IPS-11a (cell line): Measurements from ENCODE around the gene C16orf87.
"Not testable (repeated sequence)": the region's sequence is repeated elsewhere in the genome, so short reads cannot be mapped to it uniquely, and the experiment has no call there.

Source experiments
- H3K4me3 ChIP-seq: one replicate; pipeline ENCODE4 v1.5.1; 2013; ENCODE audit warnings: low read depth, low read length, control low read depth

C16orf87 gene, protein sequence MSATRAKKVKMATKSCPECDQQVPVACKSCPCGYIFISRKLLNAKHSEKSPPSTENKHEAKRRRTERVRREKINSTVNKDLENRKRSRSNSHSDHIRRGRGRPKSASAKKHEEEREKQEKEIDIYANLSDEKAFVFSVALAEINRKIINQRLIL

GRCh38 chr16:46830902-46831647 is at the start of gene C16orf87:
Gene C16orf87 (minus strand): TSS chr16:46831180. CDS start chr16:46831149, 31 bp downstream.
- peak within 1 kb of the TSS; percentile 82 for H3K4me3 ChIP-seq

DNA sequence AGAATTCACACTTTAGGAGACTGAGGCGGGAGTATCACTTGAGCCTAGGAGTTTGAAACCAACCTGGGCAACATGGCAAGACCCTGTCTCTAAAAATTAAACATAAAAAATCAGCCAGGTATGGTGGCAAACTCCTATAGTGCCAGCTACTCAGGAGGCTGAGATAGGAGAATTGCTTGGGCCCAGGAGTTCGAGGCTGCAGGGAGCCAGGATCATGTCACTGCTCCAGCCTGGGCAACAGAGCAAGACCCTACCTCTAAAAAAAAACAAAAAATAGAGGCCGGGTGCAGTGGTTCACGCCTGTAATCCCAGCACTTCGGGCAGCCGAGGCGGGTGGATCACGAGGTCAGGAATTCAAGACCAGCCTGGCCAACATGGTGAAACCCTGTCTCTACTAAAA is 44.3 kb upstream of the C16orf87 start:
- no peak overlapping the region for H3K4me3 ChIP-seq

GRCh38 chr16:46873201-46873600 is 42.2 kb upstream of the C16orf87 start:
- no peak overlapping the region for H3K4me3 ChIP-seq

DNA sequence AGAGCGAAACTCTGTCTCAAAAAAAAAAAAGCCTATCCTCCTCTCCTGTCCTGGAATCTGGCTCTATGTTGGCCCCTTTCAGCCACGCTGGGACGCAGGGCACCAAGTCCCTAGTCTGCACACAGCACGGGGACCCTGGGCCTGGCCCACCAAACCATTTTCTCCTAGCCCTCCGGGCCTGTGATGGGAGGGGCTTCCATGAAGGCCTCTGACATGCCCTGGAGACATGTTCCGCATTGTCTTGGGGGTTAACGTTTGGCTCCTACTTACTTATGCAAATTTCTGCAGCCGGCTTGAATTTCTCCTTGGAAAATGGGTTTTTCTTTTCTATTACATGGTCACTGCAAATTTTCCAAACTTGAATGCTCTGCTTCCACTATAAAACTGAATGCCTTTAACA is 40.6 kb upstream of the C16orf87 start:
- no peak overlapping the region for H3K4me3 ChIP-seq

DNA sequence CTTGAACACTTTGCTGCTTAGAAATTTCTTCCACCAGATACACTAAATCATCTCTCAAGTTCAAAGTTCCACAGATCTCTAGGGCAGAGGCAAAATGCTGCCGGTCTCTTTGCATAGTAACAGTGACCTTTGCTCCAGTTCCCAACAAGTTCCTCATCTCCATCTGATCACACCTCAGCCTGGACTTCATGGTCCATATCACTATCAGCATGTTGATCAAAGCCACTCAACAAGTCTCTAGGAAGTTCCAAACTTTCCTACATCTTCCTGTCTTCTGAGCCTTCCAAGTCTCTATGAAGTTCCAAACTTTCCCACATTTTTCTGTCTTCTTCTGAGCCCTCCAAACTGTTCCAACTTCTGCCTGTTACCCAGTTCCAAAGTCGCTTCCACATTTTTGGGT is 37.9 kb upstream of the C16orf87 start:
- H3K4me3 ChIP-seq: not testable (repeated sequence)

GRCh38 chr16:46867486-46867885 is 36.5 kb upstream of the C16orf87 start:
- H3K4me3 ChIP-seq: not testable (repeated sequence)

DNA sequence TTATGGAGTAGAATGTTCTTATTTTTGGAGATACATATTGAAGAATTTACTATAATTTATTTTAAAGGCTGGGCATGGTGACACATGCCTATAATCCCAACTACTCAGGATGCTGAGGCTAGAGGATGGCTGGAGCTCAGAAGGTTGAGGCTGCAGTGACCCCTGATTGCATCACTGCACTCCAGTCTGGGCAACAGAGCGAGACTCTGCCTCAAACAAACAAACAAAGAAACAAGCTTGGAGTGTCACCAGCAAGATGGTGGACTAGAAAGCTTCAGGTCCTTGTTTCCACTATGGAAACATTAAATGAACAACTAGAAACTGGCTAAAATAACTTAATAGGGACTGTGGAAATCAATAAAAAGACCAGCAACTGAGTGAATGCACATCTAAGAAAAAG is 35.3 kb upstream of the C16orf87 start:
- H3K4me3 ChIP-seq: no peak overlapping the region

DNA sequence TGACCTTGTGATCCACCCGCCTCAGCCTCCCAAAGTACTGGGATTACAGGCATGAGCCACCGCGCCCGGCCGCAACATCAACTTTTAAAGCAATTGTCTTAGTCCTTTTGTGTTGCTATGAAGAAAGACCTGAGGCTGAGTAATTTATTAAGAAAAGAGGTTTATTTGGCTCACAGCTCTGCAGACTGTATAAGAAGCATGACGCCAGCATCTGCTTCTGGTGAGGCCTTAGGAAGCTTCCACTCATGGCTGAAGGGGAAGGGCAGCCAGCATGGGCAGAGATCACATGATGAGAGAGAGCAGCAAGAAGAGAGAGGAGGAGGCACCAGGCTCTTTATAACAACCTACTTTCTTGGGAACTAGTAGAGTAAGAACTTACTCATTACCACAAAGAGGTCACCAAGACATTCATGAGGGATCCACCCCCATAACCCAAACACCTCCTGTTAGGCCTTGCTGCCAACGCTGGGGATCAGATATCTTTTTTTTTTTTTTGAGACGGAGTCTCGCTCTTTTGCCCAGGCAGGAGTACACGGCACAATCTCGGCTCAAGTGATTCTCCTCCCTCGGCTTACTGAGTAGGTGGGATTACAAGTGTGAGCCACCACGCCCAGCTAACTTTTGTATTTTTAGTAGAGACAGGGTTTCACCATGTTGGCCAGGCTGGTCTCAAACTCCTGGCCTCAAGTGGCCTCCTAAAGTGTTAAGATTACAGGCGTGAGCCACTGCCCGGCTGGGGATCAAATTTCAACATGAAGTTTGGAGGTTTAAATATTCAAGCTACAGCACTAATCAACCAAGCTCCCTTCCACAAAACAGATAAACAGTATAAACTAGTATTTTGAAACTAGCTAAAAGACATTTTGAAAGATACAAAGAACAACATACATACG is 31.8 kb upstream of the C16orf87 start:
- H3K4me3 ChIP-seq: no peak overlapping the region

- no peak overlapping the region for H3K4me3 ChIP-seq
These were observed 28.8 kb upstream of the C16orf87 start for GRCh38 chr16:46859719-46860152.

DNA sequence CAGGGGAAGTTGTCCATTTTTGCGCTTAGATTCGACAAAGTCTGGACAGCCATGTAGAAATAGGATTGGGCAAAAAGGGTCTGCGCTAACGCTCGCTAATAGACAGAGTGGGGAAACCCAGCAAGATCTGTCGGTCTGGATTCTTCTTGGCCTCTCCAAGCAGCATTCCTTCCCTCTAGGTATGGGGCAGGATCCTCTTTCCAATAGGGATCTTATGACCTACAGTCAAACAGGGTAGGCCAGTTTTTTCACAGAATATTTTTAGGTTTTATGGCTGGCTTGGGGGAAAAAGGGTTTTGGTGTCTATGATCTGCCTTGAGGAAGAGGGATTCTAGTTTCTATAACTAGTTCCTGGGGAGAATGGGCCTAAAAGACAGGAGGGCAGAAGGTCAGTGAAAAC is 27.2 kb upstream of the C16orf87 start:
- no peak overlapping the region for H3K4me3 ChIP-seq

DNA sequence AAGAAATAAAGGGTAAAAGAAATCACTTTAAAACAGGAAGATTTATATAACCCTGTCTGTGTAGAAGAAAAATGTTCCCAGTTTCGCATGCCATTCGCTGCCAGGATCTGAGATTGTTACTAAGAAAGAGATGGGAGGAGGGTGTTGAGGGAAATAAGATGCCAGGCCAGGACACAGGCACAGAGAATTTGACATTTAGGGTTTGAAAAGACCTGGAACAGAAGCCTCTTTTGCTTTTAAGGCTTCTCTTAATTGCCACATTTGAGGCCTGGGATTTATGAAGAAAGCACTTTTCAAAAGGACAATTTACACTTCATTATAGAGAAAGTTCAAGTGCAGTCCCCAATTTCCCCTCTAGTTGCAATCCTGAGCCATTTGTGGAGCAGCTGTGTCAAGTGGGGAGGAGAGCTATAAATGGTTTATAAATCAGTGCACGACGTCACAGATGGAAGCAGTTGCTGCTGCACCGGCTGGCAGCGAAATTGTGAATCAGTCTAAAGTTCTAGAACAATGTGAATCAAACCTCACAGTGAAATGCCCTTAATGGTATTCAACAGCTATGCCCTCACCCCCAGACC is 26.5 kb upstream of the C16orf87 start:
- H3K4me3 ChIP-seq: no peak overlapping the region

DNA sequence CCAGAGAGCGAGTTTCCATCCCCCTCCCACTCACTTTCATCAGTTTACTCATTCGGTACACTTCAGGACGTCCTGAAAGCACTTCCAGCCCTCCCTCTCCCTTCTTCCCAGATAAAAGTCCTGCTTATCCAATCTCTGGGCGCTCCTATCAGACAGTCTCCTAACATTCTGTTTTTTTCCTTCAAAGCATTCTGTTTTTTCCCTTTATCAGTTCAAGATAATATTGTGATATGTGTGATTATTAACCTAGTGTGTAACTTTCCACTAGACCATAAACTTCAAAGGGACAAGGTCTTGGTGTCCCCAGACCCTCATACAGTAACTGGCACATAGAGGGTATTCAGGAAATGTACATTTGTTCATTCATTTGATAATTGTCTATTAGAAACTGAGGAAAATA is 24.4 kb upstream of the C16orf87 start:
- H3K4me3 ChIP-seq: no peak overlapping the region

GRCh38 chr16:46854846-46855245 is 23.9 kb upstream of the C16orf87 start:
- no peak overlapping the region for H3K4me3 ChIP-seq

DNA sequence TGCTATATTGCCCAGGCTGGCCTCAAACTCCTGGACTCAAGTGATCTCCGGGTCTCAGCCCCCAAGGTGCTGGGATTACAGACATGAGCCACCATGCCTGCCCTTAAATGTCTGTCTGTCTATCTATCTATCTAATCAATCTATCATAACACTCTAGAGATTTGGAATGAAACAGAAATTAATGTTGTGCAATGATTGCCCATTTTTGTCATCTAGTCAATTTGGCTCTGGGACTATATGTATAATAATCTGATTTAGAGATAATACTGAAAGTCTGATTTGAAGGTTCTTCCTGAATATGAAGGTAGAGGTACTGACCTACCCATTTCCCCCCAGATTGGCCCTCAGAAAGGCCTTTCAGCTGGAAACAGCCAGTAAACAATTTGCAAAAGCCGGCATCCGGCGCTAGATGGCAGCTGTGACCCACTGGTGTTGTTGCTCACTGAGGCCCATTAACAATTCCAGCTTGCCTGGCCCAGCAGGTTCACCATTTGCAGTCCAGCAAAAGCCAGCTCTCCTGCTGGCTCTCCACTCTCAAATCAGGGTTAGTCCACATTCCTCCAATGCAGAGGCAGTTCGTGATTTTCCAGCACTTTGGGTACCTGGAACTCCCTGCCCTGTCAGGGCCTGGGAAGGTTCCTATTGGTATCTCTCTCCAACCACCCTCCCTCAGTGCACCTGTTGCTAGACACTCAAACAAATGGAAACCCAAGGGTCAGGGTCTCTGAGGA is 22.9 kb upstream of the C16orf87 start:
- no peak overlapping the region for H3K4me3 ChIP-seq

DNA sequence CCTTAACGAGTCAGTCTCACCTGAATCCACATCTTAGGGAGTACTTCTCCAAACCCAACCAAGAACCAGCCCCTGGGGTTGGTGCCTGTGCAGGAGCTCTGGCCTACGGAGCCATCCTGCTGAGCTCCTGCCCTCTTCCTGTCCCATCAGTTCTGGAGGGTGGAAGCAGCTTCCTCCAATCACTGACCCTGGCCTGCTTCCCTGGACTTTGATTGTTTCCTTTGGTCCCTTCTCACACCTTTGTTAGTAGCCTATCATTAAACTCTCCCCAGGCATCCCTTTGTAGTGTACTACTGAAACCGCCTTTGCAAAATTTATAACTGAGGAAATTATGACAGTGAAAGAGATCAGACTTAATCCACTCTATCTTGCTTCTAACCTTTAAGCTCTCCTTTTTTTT is 21.1 kb upstream of the C16orf87 start:
- no peak overlapping the region for H3K4me3 ChIP-seq

DNA sequence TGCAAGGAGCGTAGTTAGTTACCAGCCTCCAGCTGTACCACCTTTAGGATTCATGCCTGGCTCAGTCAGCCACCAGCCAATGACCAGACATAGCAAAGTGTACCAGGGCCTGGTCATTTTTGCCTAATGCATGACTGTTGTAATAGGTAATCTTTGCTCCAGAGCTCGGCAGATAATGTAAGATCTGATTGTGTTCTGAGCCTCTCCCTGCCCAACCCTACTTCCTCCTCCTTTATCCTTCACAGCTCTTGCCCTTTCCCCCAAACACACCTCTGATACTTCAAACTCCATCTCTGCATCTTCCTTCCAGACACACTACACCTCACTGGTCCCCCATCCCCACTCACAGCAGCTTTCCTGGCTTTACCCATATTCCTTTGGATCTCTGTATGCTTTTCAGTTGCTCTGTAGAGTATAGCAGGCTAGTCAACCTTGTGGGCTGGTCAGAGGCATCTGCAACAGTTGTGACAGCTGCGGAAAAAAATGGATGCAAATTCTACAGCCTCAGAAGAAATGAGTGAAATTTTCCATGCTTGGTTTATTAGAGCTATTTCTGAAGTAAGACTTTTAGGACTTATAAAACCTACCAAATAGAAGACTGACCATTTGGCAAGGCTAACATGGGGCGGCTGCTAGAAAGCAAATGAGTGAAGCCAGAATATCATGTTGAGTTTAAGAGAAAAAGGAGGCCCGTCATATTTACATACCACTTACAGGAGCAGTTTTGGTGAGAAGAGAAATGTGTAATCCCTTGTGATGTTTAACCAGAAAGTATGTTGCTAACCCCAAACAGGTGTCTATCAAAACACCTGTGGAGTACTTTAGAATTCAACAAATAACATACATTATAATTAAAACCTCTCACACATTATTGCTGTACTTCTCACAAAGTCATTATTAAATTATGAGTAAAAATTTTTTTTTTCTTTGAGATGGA is 19.9 kb upstream of the C16orf87 start:
- no peak overlapping the region for H3K4me3 ChIP-seq

GRCh38 chr16:46848768-46849764 is 18.1 kb upstream of the C16orf87 start:
- H3K4me3 ChIP-seq: no peak overlapping the region

GRCh38 chr16:46845952-46846351 is 15.0 kb upstream of the C16orf87 start:
- no peak overlapping the region for H3K4me3 ChIP-seq
